Fibroblast of skin of right quadriceps (primary cell): ENCODE results near the gene KRT27.
"Not testable (repeated sequence)": the region's sequence is repeated elsewhere in the genome, so short reads cannot be mapped to it uniquely, and the experiment has no call there.

Source experiments
- DNase-seq: peaks from one replicate; pipeline ENCODE4 v3.0.0-alpha.2; 2013

KRT27 gene

GRCh38 chr17:40782450-40782849 is at the start of gene KRT27:
Gene KRT27, minus strand, starts transcription at chr17:40782550. Its CDS starts 57 bp downstream, at chr17:40782493.
- no peak for DNase-seq

- no peak for DNase-seq
Measured at GRCh38 chr17:40830085-40830776, 47.9 kb upstream of the KRT27 start.

- DNase-seq: no peak
Measured at GRCh38 chr17:40828454-40829044, 46.2 kb upstream of the KRT27 start.

- no peak for DNase-seq
Measured at GRCh38 chr17:40827746-40828453, 45.5 kb upstream of the KRT27 start.

- DNase-seq: no peak
Measured at GRCh38 chr17:40825599-40825998, 43.2 kb upstream of the KRT27 start.

GRCh38 chr17:40824015-40824832 is 41.9 kb upstream of the KRT27 start:
- DNase-seq: no peak

GRCh38 chr17:40822132-40822812 is 39.9 kb upstream of the KRT27 start, which contains the start of gene KRT10:
Gene KRT10, minus strand, starts transcription at chr17:40822614. Its CDS starts 29 bp downstream, at chr17:40822585.
- no peak for DNase-seq

GRCh38 chr17:40821536-40821935 is 39.2 kb upstream of the KRT27 start:
- DNase-seq: no peak

- DNase-seq: no peak
Measured at GRCh38 chr17:40820228-40820838, 38.0 kb upstream of the KRT27 start.

- no peak for DNase-seq
Measured at GRCh38 chr17:40819528-40820125, 37.3 kb upstream of the KRT27 start.

GRCh38 chr17:40818733-40819527 is 36.6 kb upstream of the KRT27 start:
- peak; percentile 85 for DNase-seq

- DNase-seq: no peak
Measured at GRCh38 chr17:40818343-40818732, 36.0 kb upstream of the KRT27 start.

- no peak for DNase-seq
Measured at GRCh38 chr17:40817103-40817682, 34.8 kb upstream of the KRT27 start.

GRCh38 chr17:40816569-40816968 is 34.2 kb upstream of the KRT27 start:
- no peak for DNase-seq

GRCh38 chr17:40815381-40815780 is 33.0 kb upstream of the KRT27 start:
- no peak for DNase-seq

GRCh38 chr17:40814657-40815056 is 32.3 kb upstream of the KRT27 start:
- DNase-seq: not testable (repeated sequence)

- no peak for DNase-seq
Measured at GRCh38 chr17:40813804-40814203, 31.5 kb upstream of the KRT27 start.

- DNase-seq: no peak
Measured at GRCh38 chr17:40812639-40813038, 30.3 kb upstream of the KRT27 start.

- peak; percentile 67 for DNase-seq
Measured at GRCh38 chr17:40810494-40810893, 28.1 kb upstream of the KRT27 start.

- DNase-seq: peak; percentile 74
Measured at GRCh38 chr17:40809721-40810421, 27.5 kb upstream of the KRT27 start.
